GM12891 (cell line): Measurements from ENCODE around the gene OPN1LW.
"Not testable (repeated sequence)": the region's sequence is repeated elsewhere in the genome, so short reads cannot be mapped to it uniquely, and the experiment has no call there.

Source experiments
- POLR2A ChIP-seq: IDR thresholded peaks from 2 replicates; pipeline ENCODE4 v1.6.1; 2011; ENCODE audit warnings: low read depth, low read length, control low read depth
- POLR2AphosphoS5 ChIP-seq: IDR thresholded peaks from 2 replicates; pipeline ENCODE4 v1.6.1; 2011; ENCODE audit warnings: low read depth, low read length, control low read depth

DNA sequence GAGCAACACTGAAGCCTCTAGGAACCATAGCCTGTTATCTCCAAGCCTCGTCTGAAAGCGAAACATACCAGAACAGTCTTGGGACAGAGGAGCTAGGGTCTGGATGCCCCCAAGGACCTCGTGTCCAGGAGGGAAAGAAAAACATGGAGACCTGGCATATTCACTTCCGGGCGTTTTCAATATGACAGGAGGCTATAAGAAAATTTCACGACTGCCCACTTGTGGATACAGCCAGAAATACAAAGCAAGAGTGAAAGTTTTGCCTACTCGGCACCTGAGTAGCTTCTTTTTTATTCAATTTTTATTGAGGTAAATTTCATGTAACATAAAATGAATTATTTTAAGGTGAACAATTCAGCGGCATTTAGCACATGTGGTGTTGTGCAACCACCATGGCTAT is 20.9 kb downstream of the OPN1LW start:
- not testable (repeated sequence) for TF ChIP-seq POLR2AphosphoS5, POLR2A
